HL-60 (cell line): Measurements from ENCODE around the gene TMEM108.

Experiments
- GABPA ChIP-seq: IDR thresholded peaks from 2 replicates; pipeline ENCODE4 v1.6.1; 2012; ENCODE audit warnings: low read depth
- POLR2AphosphoS5 ChIP-seq: IDR thresholded peaks from 2 replicates; pipeline ENCODE4 v1.6.1; 2012; ENCODE audit warnings: low read depth
- SPI1 ChIP-seq: IDR thresholded peaks from 2 replicates; pipeline ENCODE4 v1.6.1; 2012; ENCODE audit warnings: low read depth, mild to moderate bottlenecking, borderline replicate concordance
- TF ChIP-seq, protein P1 (sequence below): IDR thresholded peaks from one replicate; pipeline ENCODE4 v1.5.1; 2011; ENCODE audit warnings: low read length, control low read depth, inconsistent platforms; ENCODE audit not compliant: insufficient read depth
- TF ChIP-seq, protein P2 (sequence below): IDR thresholded peaks from 2 replicates; pipeline ENCODE4 v1.6.1; 2012; ENCODE audit warnings: low read depth; ENCODE audit not compliant: insufficient replicate concordance

DNA sequence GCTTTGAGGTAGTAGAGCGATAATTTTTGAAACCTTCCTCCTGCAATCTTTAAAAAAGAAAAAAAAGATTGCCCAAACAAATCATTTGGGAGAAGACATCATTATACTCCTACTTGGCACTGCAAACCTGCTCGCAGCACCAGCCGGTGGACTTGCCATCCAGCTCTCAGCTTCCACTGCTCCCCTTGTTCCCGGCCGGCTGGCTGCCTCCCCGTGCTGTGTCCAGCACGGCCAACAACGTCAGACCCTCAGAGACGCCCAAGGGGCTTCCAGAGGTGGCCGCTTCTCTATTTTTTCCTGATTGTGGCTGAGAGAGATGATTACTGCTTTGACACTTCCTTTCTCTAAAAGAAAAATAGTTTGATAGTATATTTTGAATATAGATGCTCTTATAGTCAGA lies 358.7 kb downstream of the TMEM108 start:
- TF ChIP-seq, protein P1, sequence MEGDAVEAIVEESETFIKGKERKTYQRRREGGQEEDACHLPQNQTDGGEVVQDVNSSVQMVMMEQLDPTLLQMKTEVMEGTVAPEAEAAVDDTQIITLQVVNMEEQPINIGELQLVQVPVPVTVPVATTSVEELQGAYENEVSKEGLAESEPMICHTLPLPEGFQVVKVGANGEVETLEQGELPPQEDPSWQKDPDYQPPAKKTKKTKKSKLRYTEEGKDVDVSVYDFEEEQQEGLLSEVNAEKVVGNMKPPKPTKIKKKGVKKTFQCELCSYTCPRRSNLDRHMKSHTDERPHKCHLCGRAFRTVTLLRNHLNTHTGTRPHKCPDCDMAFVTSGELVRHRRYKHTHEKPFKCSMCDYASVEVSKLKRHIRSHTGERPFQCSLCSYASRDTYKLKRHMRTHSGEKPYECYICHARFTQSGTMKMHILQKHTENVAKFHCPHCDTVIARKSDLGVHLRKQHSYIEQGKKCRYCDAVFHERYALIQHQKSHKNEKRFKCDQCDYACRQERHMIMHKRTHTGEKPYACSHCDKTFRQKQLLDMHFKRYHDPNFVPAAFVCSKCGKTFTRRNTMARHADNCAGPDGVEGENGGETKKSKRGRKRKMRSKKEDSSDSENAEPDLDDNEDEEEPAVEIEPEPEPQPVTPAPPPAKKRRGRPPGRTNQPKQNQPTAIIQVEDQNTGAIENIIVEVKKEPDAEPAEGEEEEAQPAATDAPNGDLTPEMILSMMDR, result no peak
- TF ChIP-seq GABPA (no peak), POLR2AphosphoS5 (no peak), SPI1 (no peak)
- TF ChIP-seq, protein P2, sequence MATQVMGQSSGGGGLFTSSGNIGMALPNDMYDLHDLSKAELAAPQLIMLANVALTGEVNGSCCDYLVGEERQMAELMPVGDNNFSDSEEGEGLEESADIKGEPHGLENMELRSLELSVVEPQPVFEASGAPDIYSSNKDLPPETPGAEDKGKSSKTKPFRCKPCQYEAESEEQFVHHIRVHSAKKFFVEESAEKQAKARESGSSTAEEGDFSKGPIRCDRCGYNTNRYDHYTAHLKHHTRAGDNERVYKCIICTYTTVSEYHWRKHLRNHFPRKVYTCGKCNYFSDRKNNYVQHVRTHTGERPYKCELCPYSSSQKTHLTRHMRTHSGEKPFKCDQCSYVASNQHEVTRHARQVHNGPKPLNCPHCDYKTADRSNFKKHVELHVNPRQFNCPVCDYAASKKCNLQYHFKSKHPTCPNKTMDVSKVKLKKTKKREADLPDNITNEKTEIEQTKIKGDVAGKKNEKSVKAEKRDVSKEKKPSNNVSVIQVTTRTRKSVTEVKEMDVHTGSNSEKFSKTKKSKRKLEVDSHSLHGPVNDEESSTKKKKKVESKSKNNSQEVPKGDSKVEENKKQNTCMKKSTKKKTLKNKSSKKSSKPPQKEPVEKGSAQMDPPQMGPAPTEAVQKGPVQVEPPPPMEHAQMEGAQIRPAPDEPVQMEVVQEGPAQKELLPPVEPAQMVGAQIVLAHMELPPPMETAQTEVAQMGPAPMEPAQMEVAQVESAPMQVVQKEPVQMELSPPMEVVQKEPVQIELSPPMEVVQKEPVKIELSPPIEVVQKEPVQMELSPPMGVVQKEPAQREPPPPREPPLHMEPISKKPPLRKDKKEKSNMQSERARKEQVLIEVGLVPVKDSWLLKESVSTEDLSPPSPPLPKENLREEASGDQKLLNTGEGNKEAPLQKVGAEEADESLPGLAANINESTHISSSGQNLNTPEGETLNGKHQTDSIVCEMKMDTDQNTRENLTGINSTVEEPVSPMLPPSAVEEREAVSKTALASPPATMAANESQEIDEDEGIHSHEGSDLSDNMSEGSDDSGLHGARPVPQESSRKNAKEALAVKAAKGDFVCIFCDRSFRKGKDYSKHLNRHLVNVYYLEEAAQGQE, result no peak
